Mesodermal cell (in vitro differentiated cells): ENCODE measurements around the gene TFF1.

Experiments used
- H3K27ac ChIP-seq: 2 replicates; pipeline ENCODE4 v1.7.0; 2013; ENCODE audit warnings: mild to moderate bottlenecking, low read depth, low read length, moderate library complexity; ENCODE audit not compliant: severe bottlenecking
- H3K36me3 ChIP-seq: 2 replicates; pipeline ENCODE4 v1.7.1; 2013; ENCODE audit warnings: mild to moderate bottlenecking, low read length, moderate library complexity; ENCODE audit not compliant: control insufficient read depth, insufficient read depth
- H3K4me1 ChIP-seq: one replicate; pipeline ENCODE4 v1.7.1; 2013; ENCODE audit warnings: mild to moderate bottlenecking, low read length; ENCODE audit not compliant: insufficient read depth, control insufficient read depth, poor library complexity, severe bottlenecking
- H3K4me3 ChIP-seq: 2 replicates; pipeline ENCODE4 v1.7.0; 2013; ENCODE audit warnings: low read length, control low read depth, mild to moderate bottlenecking; ENCODE audit not compliant: insufficient read depth, poor library complexity, severe bottlenecking; ENCODE audit errors: extremely low read depth
- H3K9me3 ChIP-seq: 2 replicates; pipeline ENCODE4 v1.7.1; 2013; ENCODE audit warnings: mild to moderate bottlenecking, low read length, moderate library complexity; ENCODE audit not compliant: control insufficient read depth
- WGBS, 2 experiments: methylation state at CpG; one replicate each; pipeline ENCODE4 v1.1.5; 2013; ENCODE audit warnings: missing lambda C conversion rate in 2 of 2; ENCODE audit not compliant: insufficient coverage in 2 of 2; 5-methylcytosine and 5-hydroxymethylcytosine counted together

The TFF1 gene

GRCh38 chr21:42315296-42315891 lies 50.9 kb downstream of the TFF1 start, which contains the start of gene TFF3:
Gene TFF3 (minus strand): TSS chr21:42315409. CDS start chr21:42315374, 35 bp downstream.
- no peaks in the 10 kb centered on the region for H3K9me3 ChIP-seq
- no peaks in the 10 kb centered on the region for H3K4me1 ChIP-seq
- no peak within 1 kb of the TSS for H3K4me3 ChIP-seq
- H3K36me3 ChIP-seq: no peaks in the 10 kb centered on the region
- WGBS, 2 experiments: 91 to 95% methylated on average over 8 to 12 of the region's 15 CpGs
- no peak within 1 kb of the TSS for H3K27ac ChIP-seq

DNA sequence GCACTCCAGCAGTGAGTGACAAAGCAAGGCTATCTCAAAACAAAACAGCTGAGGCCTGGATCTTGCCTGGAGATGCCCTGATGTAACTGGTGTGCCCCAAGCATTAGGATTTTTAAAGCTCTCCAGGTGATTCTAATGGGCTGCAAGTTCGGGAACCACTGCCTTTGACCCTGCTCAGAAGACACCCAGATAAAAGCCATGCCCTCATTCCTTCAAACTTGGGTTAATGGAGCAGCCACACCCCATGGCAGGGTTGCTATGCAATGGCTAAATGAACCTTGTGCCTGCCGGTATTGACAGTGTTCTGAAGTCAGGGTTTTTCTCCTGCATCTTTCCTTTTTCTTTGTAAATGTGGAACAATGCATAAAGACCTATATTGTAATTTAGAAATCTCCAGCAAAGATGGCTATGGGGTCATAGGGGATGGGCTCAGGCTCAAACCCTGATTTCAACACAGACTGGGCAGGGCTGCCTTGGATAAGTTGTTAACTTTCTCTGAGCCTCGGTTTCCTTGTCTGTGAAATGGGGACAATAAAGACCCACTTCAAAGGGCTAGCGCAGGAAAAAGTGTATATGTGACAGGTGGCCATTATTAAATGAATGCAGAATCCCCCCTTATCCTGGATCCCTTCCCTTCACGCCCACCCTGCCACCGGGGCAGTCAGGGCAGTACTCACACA lies 51.6 kb downstream of the TFF1 start:
- no peaks in the 10 kb centered on the region for H3K36me3 ChIP-seq
- 84 to 97% methylated on average over 3 to 5 of the region's 6 CpGs for WGBS, 2 experiments
- no peak overlapping the region for H3K4me3 ChIP-seq
- no peaks in the 10 kb centered on the region for H3K4me1 ChIP-seq
- no peak overlapping the region for H3K27ac ChIP-seq
- no peaks in the 10 kb centered on the region for H3K9me3 ChIP-seq

GRCh38 chr21:42313501-42313969 lies 52.8 kb downstream of the TFF1 start:
- Histone ChIP-seq H3K4me3 (no peak overlapping the region), H3K9me3 (no peaks in the 10 kb centered on the region), H3K36me3 (no peaks in the 10 kb centered on the region), H3K27ac (no peak overlapping the region), H3K4me1 (peaks cover 2% of the 10 kb centered on the region)
- 26 to 29% methylated on average over 11 of the region's 13 CpGs for WGBS, 2 experiments

DNA sequence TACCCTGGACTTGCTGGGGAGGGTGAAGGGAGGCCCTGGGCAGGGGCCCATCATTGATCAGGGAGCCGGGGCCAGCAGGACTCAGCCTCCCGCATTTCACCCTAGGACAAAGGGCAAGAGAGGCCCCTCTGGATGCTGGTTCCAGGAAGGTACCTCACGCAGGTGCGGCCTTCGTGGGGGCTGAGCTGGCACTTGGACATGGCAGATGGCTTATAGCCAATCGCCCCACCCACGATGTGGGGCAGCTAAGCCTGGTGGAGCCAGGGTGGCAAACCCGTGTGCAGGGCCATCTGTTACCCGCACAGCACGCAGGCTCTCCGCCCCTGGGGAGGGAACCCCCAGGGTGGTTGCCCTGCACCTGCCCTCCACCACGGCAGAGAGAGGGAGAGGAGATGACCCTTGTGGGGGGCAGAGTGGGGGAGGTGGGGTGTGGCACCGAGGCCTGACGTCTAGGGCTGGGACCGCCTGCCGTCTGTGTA lies 53.7 kb downstream of the TFF1 start:
- no peak overlapping the region for H3K27ac ChIP-seq
- 84 to 91% methylated on average over 14 to 16 of the region's 16 CpGs for WGBS, 2 experiments
- peaks cover 2% of the 10 kb centered on the region for H3K4me1 ChIP-seq
- no peaks in the 10 kb centered on the region for H3K9me3 ChIP-seq
- no peak overlapping the region for H3K4me3 ChIP-seq
- no peaks in the 10 kb centered on the region for H3K36me3 ChIP-seq
